Measurements from ENCODE around the gene KCP.
A peak's percentile ranks its signal among the peaks of the same experiment; 100 is the strongest.

Gene KCP

DNA sequence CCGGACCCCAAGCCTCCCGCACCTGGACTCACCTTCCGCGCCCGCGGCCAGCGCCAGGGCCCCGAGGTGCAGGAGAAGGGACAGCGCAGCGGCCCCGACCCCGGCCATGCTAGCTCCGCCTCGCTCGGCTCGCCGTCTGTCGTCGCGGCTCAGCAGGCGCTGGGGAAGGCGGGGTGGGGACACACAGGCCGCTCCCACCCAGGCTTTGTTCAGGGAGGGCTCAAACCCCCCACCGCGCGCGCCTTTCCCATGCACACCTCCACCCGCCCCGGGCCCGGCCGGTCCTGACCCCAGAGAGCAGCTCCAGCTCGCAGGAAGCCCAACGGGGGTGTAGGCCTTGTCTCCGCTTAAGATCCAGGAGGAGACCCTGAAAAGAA is at the start of gene KCP:
Gene KCP, minus strand, starts transcription at position 141 of the 377 bp plus-strand sequence. Its CDS starts 33 bp downstream, at position 108.
- H3K4me3 ChIP-seq (ENCODE audit: low read length), result peak within 1 kb of the TSS; percentile 54
- no peaks in the 10 kb centered on the region for H3K9me3 ChIP-seq (ENCODE audit: control insufficient read depth, insufficient read depth, low read length)
- H3K4me1 ChIP-seq (ENCODE audit: control insufficient read depth, insufficient read depth, low read length), result peaks cover 11% of the 10 kb centered on the region; the same call in 1 of the 2 replicates
- H3K27ac ChIP-seq (ENCODE audit: low read length), result no peak within 1 kb of the TSS
- H3K36me3 ChIP-seq (ENCODE audit: control insufficient read depth, insufficient read depth, low read length), result no peaks in the 10 kb centered on the region
- peaks cover 8% of the 10 kb centered on the region; the same call in 1 of the 2 replicates for H3K27me3 ChIP-seq (ENCODE audit: control insufficient read depth, insufficient read depth, low read length)
- WGBS (ENCODE audit: insufficient coverage, insufficient read length), result no CpG with 5 or more reads among the region's 34 CpGs
- DNase-seq (ENCODE audit: low read depth, low spot score), result no peak

DNA sequence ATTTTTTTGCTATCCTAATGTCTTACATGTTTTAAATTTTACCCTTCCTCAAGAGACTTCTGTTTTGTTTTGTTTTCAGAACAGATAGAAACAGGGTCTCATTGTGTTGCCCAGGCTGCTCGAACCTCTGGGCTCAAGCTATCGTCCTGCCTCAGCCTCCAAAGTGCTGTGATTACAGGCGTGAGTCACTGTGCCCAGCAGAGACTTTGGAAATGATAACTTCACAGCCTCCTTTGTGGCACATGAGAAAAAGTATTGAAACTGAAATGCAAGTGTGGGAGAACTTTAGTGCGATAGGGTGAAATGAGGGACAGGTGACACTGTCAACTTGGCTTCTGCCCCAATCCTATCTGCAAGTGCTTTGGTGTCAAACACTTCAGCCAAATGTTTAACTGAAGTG is 48.8 kb upstream of the KCP start:
- DNase-seq (ENCODE audit: low read depth, low spot score), result no peak
- H3K4me3 ChIP-seq (ENCODE audit: low read length), result no peak overlapping the region
- H3K9me3 ChIP-seq (ENCODE audit: control insufficient read depth, insufficient read depth, low read length), result no peaks in the 10 kb centered on the region
- H3K27me3 ChIP-seq (ENCODE audit: control insufficient read depth, insufficient read depth, low read length), result no peaks in the 10 kb centered on the region
- no peak overlapping the region for H3K27ac ChIP-seq (ENCODE audit: low read length)
- WGBS (ENCODE audit: insufficient coverage, insufficient read length), result no CpG with 5 or more reads among the region's 4 CpGs
- peaks cover 4% of the 10 kb centered on the region; the same call in 1 of the 2 replicates for H3K36me3 ChIP-seq (ENCODE audit: control insufficient read depth, insufficient read depth, low read length)
- no peaks in the 10 kb centered on the region for H3K4me1 ChIP-seq (ENCODE audit: control insufficient read depth, insufficient read depth, low read length)

DNA sequence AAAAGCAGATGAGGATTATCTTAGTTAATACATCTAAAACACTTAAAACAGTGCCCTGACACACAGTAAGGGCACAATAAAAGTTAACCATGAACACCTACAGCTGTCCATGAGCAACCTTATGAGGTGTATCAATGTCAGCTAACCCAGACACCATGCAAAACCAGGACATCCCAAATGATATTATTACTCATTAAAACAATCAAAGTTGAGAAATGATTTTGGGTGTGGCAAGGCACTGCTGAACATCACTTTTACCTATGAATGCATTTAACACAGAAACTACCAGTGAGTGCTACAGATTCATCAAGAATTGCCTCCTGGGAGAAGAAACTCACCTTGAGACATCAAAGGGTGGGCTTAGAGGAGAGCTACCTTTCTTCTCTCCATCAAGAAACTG is 45.5 kb upstream of the KCP start:
- Histone ChIP-seq H3K36me3 (ENCODE audit: control insufficient read depth, insufficient read depth, low read length) (peaks cover 4% of the 10 kb centered on the region; the same call in 1 of the 2 replicates), H3K4me1 (ENCODE audit: control insufficient read depth, insufficient read depth, low read length) (no peaks in the 10 kb centered on the region), H3K27me3 (ENCODE audit: control insufficient read depth, insufficient read depth, low read length) (no peaks in the 10 kb centered on the region), H3K27ac (ENCODE audit: low read length) (no peak overlapping the region), H3K9me3 (ENCODE audit: control insufficient read depth, insufficient read depth, low read length) (no peaks in the 10 kb centered on the region), H3K4me3 (ENCODE audit: low read length) (no peak overlapping the region)
- DNase-seq (ENCODE audit: low read depth, low spot score), result no peak

DNA sequence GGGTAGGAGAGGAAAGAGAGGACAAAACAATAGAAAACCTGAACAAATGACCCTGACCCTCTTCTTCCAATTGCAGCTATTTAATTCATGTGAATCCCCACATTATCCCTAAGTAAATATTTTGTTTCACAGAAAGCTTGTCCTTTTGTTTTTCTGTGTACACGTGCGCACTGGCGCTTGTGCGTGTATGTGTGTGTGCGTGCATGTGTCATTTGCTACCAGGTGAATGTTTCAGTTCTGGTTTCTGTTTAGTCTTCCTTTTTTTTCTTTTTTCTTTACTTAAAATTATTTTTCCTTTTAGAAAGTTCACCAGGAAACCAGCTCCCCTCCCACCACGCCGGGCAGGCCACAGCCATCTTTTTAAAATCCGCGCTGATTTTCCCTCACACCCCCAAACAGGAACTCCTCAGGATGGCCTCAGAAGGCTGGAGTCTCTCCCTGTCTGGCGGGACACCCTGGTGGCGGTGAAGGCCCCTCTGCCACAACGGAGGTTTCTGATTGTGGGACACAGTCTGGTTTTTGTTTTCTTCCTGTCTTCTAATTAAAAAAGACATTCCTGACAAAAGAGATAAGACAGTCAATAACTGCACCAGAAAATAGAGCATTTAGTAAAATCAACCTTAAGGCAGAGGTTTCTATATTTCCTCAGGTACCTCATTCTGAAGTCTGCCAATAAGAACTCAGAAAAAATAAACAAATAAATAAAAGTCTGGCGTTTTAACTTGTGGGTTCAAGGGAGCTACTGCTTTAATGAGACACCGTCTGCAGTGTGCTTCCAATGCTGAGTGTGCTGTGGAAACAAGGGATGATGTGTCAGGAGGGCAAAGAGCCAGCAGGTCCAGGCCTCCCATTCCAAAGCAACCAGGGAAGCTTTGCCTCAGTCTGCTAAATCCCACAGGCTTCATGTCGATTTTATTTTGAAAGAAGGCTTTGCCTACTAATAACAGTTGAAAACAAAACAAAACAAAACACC is 44.6 kb upstream of the KCP start:
- Histone ChIP-seq H3K27ac (ENCODE audit: low read length) (no peak overlapping the region), H3K4me1 (ENCODE audit: control insufficient read depth, insufficient read depth, low read length) (no peaks in the 10 kb centered on the region), H3K4me3 (ENCODE audit: low read length) (no peak overlapping the region), H3K36me3 (ENCODE audit: control insufficient read depth, insufficient read depth, low read length) (peaks cover 4% of the 10 kb centered on the region; the same call in 1 of the 2 replicates), H3K27me3 (ENCODE audit: control insufficient read depth, insufficient read depth, low read length) (no peaks in the 10 kb centered on the region), H3K9me3 (ENCODE audit: control insufficient read depth, insufficient read depth, low read length) (no peaks in the 10 kb centered on the region)
- WGBS (ENCODE audit: insufficient coverage, insufficient read length), result no CpG with 5 or more reads among the region's 15 CpGs
- DNase-seq (ENCODE audit: low read depth, low spot score), result no peak

DNA sequence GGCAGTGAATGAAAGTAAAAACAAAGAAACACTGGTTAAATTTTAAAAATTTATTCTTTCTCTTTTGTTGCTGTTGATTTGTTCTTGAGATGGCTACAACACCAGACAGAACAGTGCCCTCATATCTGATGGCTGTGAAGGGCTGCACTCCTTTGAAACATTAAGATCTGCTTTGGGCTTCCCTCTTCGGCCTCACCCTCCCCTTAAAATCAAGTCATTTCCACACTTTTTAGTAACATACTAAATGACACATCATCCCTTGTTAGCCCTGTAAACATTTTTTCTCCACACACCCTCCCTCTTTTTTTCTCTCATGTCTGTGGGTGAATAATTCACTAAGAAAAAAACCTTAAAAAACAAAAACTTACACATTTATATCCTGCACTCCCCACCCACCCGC is 43.6 kb upstream of the KCP start:
- DNase-seq (ENCODE audit: low read depth, low spot score), result no peak
- Histone ChIP-seq H3K4me1 (ENCODE audit: control insufficient read depth, insufficient read depth, low read length) (no peaks in the 10 kb centered on the region), H3K36me3 (ENCODE audit: control insufficient read depth, insufficient read depth, low read length) (peaks cover 4% of the 10 kb centered on the region; the same call in 1 of the 2 replicates), H3K27ac (ENCODE audit: low read length) (no peak overlapping the region), H3K27me3 (ENCODE audit: control insufficient read depth, insufficient read depth, low read length) (no peaks in the 10 kb centered on the region), H3K9me3 (ENCODE audit: control insufficient read depth, insufficient read depth, low read length) (no peaks in the 10 kb centered on the region), H3K4me3 (ENCODE audit: low read length) (no peak overlapping the region)
- WGBS (ENCODE audit: insufficient coverage, insufficient read length), result no CpG with 5 or more reads among the region's 2 CpGs

DNA sequence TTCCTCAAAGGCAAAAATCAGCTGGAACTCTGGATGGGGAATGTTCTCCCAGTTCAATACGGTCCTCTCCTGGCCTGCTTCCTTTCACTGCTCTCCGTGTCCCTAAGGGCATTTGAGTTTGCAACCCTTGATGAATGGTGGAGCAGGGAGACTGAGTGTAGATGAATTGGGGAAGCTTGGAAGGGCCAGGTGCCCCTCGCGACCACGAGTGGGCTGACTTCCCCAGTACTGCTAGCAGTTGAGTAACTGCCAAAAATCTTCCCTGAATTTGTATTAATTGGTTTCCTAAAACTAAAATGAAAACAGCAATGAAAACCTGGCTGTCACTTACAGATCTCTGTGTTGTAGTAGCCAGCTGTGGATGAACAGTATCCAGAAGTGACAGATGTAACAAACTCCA is 40.8 kb upstream of the KCP start:
- no peaks in the 10 kb centered on the region for H3K27me3 ChIP-seq (ENCODE audit: control insufficient read depth, insufficient read depth, low read length)
- no peak for DNase-seq (ENCODE audit: low read depth, low spot score)
- WGBS (ENCODE audit: insufficient coverage, insufficient read length), result no CpG with 5 or more reads among the region's 5 CpGs
- peaks cover 4% of the 10 kb centered on the region for H3K4me1 ChIP-seq (ENCODE audit: control insufficient read depth, insufficient read depth, low read length)
- no peak overlapping the region for H3K27ac ChIP-seq (ENCODE audit: low read length)
- H3K4me3 ChIP-seq (ENCODE audit: low read length), result no peak overlapping the region
- no peaks in the 10 kb centered on the region; the same call in 1 of the 2 replicates for H3K36me3 ChIP-seq (ENCODE audit: control insufficient read depth, insufficient read depth, low read length)
- H3K9me3 ChIP-seq (ENCODE audit: control insufficient read depth, insufficient read depth, low read length), result no peaks in the 10 kb centered on the region

DNA sequence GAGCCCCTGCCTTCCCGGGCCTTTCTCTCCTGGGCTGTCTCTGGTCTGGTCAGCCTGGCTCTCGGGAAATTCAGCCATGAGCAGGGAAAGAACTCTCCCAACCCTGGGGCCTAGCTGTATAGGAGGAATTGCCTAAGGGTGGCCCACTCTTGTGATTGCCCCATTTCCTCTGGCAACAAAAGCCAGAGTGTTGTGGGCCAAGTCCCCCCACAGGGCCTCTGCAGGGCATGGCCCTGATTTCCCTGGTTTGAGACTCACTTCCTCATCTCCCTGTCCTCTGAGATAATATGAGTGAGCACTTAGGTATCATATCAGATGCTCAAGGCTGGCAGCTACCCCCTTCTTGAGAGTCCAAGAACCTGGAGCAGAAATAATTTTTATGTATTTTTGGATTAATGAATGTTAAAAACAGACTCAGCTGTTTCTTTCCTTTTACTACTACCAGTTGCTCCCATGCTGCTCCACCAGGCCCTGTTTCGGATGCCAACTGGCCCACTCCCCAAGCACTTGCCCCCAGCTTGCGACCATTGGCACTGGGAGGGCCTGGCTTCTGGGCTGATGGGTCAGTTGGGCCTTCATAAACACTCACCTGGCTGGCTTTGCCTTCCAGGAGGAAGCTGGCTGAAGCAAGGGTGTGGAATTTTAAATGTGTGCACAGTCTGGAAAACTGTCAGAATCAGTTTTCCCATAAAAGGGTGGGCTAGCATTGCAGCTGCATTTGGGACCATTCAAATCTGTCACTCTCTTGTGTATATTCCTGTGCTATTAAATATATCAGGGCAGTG is 38.7 kb upstream of the KCP start:
- peaks cover 4% of the 10 kb centered on the region for H3K4me1 ChIP-seq (ENCODE audit: control insufficient read depth, insufficient read depth, low read length)
- no peak for DNase-seq (ENCODE audit: low read depth, low spot score)
- H3K36me3 ChIP-seq (ENCODE audit: control insufficient read depth, insufficient read depth, low read length), result no peaks in the 10 kb centered on the region
- no peak overlapping the region for H3K4me3 ChIP-seq (ENCODE audit: low read length)
- no peaks in the 10 kb centered on the region for H3K9me3 ChIP-seq (ENCODE audit: control insufficient read depth, insufficient read depth, low read length)
- H3K27ac ChIP-seq (ENCODE audit: low read length), result no peak overlapping the region
- no peaks in the 10 kb centered on the region for H3K27me3 ChIP-seq (ENCODE audit: control insufficient read depth, insufficient read depth, low read length)
- WGBS (ENCODE audit: insufficient coverage, insufficient read length), result no CpG with 5 or more reads among the region's 4 CpGs

DNA sequence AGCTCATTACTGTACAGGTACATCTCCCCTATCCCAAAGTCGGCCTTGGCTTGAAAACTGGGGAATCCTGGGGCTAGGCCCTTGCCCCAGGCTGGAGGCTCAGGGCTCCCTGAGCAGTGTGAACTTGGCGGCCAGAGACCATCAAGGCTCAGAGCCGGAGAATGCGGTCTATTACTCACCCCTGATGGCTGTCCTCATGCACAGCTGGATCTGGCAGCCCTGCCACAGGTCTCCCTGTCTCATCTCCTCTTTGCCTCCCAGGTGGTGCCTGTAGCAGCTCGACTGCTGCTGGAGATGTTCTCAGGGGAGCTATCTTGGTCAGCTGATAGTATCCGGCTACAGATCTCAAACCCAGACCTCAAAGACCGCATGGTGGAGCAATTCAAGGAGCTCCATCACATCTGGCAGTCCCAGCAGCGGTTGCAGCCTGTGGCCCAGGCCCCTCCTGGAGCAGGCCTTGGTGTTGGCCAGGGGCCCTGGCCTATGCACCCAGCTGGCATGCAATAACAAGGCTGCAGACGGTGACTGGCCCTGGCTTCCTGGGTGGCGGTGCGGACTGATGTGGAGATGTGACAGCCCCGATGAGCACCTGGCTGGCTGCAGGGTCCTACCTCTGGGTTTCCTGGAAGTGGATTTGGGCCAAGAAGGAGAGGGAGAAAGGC is 37.9 kb upstream of the KCP start:
- DNase-seq (ENCODE audit: low read depth, low spot score), result no peak

DNA sequence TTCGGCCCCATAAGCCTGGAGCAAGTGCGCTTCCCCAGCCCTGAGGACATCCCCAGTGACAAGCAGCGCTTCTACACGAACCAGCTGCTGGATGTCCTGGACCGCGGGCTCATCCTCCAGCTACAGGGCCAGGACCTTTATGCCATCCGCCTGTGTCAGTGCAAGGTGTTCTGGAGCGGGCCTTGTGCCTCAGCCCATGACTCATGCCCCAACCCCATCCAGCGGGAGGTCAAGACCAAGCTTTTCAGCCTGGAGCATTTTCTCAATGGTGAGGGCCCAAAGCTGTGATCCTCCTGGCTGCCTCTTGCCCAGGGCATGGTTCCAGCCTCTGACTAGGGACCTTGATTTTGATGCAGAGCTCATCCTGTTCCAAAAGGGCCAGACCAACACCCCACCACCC is 37.3 kb upstream of the KCP start:
- Histone ChIP-seq H3K9me3 (ENCODE audit: control insufficient read depth, insufficient read depth, low read length) (no peaks in the 10 kb centered on the region), H3K27ac (ENCODE audit: low read length) (no peak overlapping the region), H3K36me3 (ENCODE audit: control insufficient read depth, insufficient read depth, low read length) (no peaks in the 10 kb centered on the region), H3K27me3 (ENCODE audit: control insufficient read depth, insufficient read depth, low read length) (no peaks in the 10 kb centered on the region), H3K4me1 (ENCODE audit: control insufficient read depth, insufficient read depth, low read length) (peaks cover 4% of the 10 kb centered on the region), H3K4me3 (ENCODE audit: low read length) (no peak overlapping the region)
- WGBS (ENCODE audit: insufficient coverage, insufficient read length), result no CpG with 5 or more reads among the region's 9 CpGs
- DNase-seq (ENCODE audit: low read depth, low spot score), result no peak

More for the DNA sequence above, 37.9 kb upstream of the KCP start:
- H3K4me1 ChIP-seq (ENCODE audit: control insufficient read depth, insufficient read depth, low read length), result peaks cover 4% of the 10 kb centered on the region
- no peak overlapping the region for H3K4me3 ChIP-seq (ENCODE audit: low read length)
- H3K36me3 ChIP-seq (ENCODE audit: control insufficient read depth, insufficient read depth, low read length), result no peaks in the 10 kb centered on the region
- H3K9me3 ChIP-seq (ENCODE audit: control insufficient read depth, insufficient read depth, low read length), result no peaks in the 10 kb centered on the region
- WGBS (ENCODE audit: insufficient coverage, insufficient read length), result no CpG with 5 or more reads among the region's 12 CpGs
- H3K27me3 ChIP-seq (ENCODE audit: control insufficient read depth, insufficient read depth, low read length), result no peaks in the 10 kb centered on the region
- H3K27ac ChIP-seq (ENCODE audit: low read length), result no peak overlapping the region

All from iPS DF 6.9 (cell line).